Spinal cord (tissue), 10 donors: Measurements from ENCODE around the gene RNASE8. TPM values are rescaled to one million over a fixed set of nuclear protein-coding genes. Genes with fewer than 3 reads are reported as not detected.

Source experiments
- DNase-seq, 6 donors: peaks; one replicate each; pipeline versions ENCODE4 v3.0.0 to v3.0.0-alpha.2; 2013 to 2015; ENCODE audit warnings: low spot score in 6 of 6, low read depth in 4 of 6
- H3K27ac ChIP-seq: one replicate; pipeline ENCODE4 v1.5.1; 2013; ENCODE audit warnings: low read depth, low read length, control low read depth
- H3K27me3 ChIP-seq: one replicate; pipeline ENCODE4 v1.6.1; 2013; ENCODE audit warnings: low read length; ENCODE audit not compliant: control insufficient read depth, insufficient read depth
- H3K36me3 ChIP-seq: one replicate; pipeline ENCODE4 v1.6.1; 2013; ENCODE audit warnings: low read length; ENCODE audit not compliant: control insufficient read depth, insufficient read depth
- H3K4me1 ChIP-seq: one replicate; pipeline ENCODE4 v1.6.1; 2013; ENCODE audit warnings: low read length; ENCODE audit not compliant: control insufficient read depth, insufficient read depth
- H3K4me3 ChIP-seq: one replicate; pipeline ENCODE4 v1.5.1; 2013; ENCODE audit warnings: low read depth, low read length, control low read depth
- H3K9me3 ChIP-seq: one replicate; pipeline ENCODE4 v1.6.1; 2013; ENCODE audit warnings: low read length; ENCODE audit not compliant: control insufficient read depth, insufficient read depth
- whole genome bisulfite sequencing: methylation state at CpG from one replicate; pipeline ENCODE4 v1.1.5; 2013; ENCODE audit warnings: missing lambda C conversion rate; ENCODE audit not compliant: insufficient coverage; 5-methylcytosine and 5-hydroxymethylcytosine counted together
- polyA plus RNA-seq, 2 donors: library from polyadenylated mRNA; unstranded; fragments of 120-200 nt; gene quantifications; one replicate each; pipeline ENCODE4 v1.2.1, GENCODE V29; 2013; ENCODE audit not compliant: insufficient read length in 2 of 2
- total RNA-seq, 2 donors: library from RNA; depleted of rRNA in 1 of 2; stranded (reverse); fragments of 120-200 nt in 1 of 2; fragments of >200 nt in 1 of 2; gene quantifications; one replicate each; pipeline versions ENCODE4 v1.2.3 to v1.2.4, GENCODE V29; 2013 to 2014
- donor health status: healthy.

RNASE8 gene
- total and polyA plus RNA-seq, 4 donors, result not detected

DNA sequence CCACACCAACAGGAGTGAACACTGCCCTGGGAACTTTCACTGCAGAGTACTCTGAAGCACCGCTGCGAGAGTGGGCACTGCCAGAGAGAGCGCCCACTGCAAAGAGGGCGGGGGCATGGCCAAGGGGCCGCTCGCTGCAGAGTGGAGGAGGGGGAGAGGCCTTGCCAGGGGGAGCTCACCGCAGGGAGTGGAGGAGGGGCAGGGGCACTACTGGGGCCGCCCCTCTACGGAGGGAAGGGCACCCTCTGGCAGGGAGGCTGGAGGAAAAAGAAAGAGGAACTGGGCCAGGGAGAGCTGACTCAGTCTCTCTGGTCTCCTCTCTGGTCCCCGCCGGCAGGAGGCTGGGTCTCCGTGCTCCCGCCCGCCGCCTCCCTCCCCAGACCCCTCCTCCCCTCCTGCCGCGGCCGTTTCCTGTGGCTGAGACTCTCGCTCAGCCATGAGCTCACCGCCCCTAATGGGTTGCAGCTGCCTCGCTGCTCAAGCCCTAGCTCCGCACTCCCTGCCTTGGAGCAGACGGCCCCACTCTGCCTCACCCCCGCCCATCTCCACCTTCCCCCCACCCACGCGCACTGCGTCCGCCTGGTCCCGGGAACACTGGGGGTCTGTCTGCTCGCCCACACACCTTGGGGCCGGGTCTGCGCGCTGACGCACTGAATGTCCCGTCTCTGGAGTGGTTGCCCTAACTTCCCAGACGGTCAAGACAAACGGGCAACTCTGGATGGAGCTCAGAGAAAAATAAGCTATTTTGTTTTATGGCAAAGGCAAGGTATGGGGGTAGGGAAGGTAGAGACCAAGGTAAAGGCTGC is 13.8 kb downstream of the RNASE8 start:
- Histone ChIP-seq H3K27me3 (no peaks in the 10 kb centered on the region), H3K36me3 (peaks cover 37% of the 10 kb centered on the region), H3K4me3 (peak overlapping the region; percentile 89), H3K9me3 (no peaks in the 10 kb centered on the region), H3K4me1 (peaks cover 60% of the 10 kb centered on the region), H3K27ac (peak overlapping the region; percentile 97)
- peak in 4 of 6 donors; percentile 57 to 95 (median 82) for DNase-seq
- under 1% methylated on average over 31 of the region's 37 CpGs for WGBS

DNA sequence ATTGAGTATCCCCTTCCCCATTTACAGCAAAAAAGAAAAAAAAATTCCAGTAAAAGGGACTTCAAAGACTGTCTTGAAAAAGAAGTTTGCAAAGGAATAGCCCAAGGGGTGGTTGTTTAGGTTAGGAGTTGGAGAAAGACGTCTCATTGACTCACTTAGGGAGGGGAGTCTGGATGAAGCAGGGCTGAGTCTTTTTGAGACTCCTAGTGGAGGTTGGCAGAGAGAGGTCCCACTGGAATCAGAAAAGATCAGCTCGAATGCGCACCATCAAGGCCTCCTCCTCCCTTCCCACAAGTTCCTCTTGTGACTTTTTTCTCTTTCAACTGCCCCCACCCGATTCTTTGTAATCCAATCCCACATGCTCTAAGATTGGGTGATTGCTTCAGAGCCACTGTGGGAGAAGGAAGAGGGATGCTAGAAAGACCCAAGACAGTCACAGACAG is 14.4 kb downstream of the RNASE8 start:
- WGBS, result 11% methylated on average over 1 of the region's 4 CpGs
- Histone ChIP-seq H3K9me3 (no peaks in the 10 kb centered on the region), H3K4me3 (peak overlapping the region; percentile 89), H3K27me3 (no peaks in the 10 kb centered on the region), H3K27ac (peak overlapping the region; percentile 97), H3K36me3 (peaks cover 44% of the 10 kb centered on the region), H3K4me1 (peaks cover 60% of the 10 kb centered on the region)
- DNase-seq, result peak in 1 of 6 donors; percentile 52

DNA sequence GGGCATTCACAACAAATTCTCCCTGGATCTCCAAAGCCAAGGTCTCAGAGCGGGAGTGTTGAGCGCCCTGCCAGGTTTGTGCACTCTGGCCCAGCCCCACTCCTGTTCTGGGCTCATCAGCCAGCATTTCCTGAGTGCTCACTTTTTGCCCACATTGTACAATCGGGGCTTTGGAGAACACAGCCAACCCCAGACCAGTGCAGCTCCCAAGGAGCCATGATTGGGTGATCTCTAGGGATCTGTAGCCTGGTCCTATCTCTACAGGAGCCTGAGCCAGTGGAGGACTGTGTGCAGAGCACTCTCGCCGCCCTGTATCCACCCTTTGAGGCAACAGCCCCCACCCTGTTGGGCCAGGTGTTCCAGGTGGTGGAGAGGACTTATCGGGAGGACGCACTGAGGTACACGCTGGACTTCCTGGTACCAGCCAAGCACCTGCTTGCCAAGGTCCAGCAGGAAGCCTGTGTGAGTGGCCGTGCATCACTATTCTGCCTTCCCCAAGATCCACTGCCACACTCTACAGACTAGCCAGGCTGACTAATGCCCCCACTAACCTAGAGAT is 15.2 kb downstream of the RNASE8 start:
- H3K4me3 ChIP-seq, result no peak overlapping the region
- H3K27ac ChIP-seq, result peak overlapping the region; percentile 97
- H3K4me1 ChIP-seq, result peaks cover 60% of the 10 kb centered on the region
- H3K9me3 ChIP-seq, result no peaks in the 10 kb centered on the region
- WGBS, result 91% methylated on average over 9 of the region's 9 CpGs
- no peak for DNase-seq
- H3K36me3 ChIP-seq, result peaks cover 51% of the 10 kb centered on the region
- H3K27me3 ChIP-seq, result no peaks in the 10 kb centered on the region

- no peak overlapping the region for H3K27ac ChIP-seq
- no peaks in the 10 kb centered on the region for H3K27me3 ChIP-seq
- no peak overlapping the region for H3K4me3 ChIP-seq
- H3K36me3 ChIP-seq, result peaks cover 61% of the 10 kb centered on the region
- WGBS, result 90% methylated on average over 9 of the region's 9 CpGs
- no peak for DNase-seq
- peaks cover 54% of the 10 kb centered on the region for H3K4me1 ChIP-seq
- no peaks in the 10 kb centered on the region for H3K9me3 ChIP-seq
Observed at GRCh38 chr14:21073921-21074320, 16.3 kb downstream of the RNASE8 start.

GRCh38 chr14:21074398-21075272 is 17.0 kb downstream of the RNASE8 start:
- no peak overlapping the region for H3K4me3 ChIP-seq
- peaks cover 47% of the 10 kb centered on the region for H3K4me1 ChIP-seq
- 89% methylated on average over 25 of the region's 26 CpGs for WGBS
- no peaks in the 10 kb centered on the region for H3K9me3 ChIP-seq
- H3K27ac ChIP-seq, result no peak overlapping the region
- no peaks in the 10 kb centered on the region for H3K27me3 ChIP-seq
- H3K36me3 ChIP-seq, result peaks cover 68% of the 10 kb centered on the region
- DNase-seq, result no peak

DNA sequence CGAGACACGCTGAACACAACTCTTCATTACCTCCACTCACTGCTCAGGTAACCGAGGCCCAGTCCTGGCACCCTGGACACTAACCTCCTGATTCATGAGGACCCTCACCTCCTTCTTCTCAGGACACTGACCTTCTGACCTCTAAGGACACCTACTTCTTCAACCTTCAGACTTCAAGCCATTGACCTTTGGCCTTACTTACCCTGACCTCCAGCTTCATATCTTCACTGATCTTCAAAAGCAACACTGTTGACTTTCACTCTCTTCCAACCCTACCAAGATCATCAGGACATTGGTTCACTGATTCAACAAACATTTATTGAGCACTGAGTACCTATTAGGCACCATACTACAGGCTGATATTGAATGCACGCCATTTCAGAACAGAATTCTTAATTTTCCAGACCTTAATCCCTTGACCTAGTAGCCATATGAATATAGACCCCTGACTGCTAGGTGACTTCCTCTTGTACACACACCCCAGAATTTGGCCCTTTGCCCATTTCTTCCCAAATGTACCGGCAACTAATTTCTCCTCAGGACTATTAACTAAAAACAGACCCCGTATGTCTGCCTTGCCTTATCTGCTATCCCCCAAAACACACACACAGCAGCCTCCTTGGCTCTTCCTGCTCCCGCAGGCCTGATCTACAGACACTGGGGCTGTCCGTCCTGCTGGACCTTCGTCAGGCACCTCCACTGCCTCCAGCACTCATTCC is 18.3 kb downstream of the RNASE8 start:
- DNase-seq, result no peak
- Histone ChIP-seq H3K9me3 (no peaks in the 10 kb centered on the region), H3K27me3 (no peaks in the 10 kb centered on the region), H3K4me3 (no peak overlapping the region), H3K27ac (no peak overlapping the region), H3K36me3 (peaks cover 78% of the 10 kb centered on the region), H3K4me1 (peaks cover 38% of the 10 kb centered on the region)
- WGBS, result 84% methylated on average over 9 of the region's 9 CpGs

GRCh38 chr14:21077672-21078071 is 20.1 kb downstream of the RNASE8 start:
- WGBS, result 70% methylated on average over 1 of the region's 2 CpGs
- Histone ChIP-seq H3K4me1 (peaks cover 26% of the 10 kb centered on the region), H3K27me3 (no peaks in the 10 kb centered on the region), H3K27ac (no peak overlapping the region), H3K4me3 (no peak overlapping the region), H3K9me3 (no peaks in the 10 kb centered on the region), H3K36me3 (peaks cover 94% of the 10 kb centered on the region)
- no peak for DNase-seq

GRCh38 chr14:21078287-21078686 is 20.7 kb downstream of the RNASE8 start:
- Histone ChIP-seq H3K9me3 (no peaks in the 10 kb centered on the region), H3K27me3 (no peaks in the 10 kb centered on the region), H3K27ac (no peak overlapping the region), H3K4me3 (no peak overlapping the region), H3K36me3 (peaks cover 94% of the 10 kb centered on the region), H3K4me1 (peaks cover 21% of the 10 kb centered on the region)
- 90% methylated on average over 3 of the region's 5 CpGs for WGBS
- DNase-seq, result no peak

DNA sequence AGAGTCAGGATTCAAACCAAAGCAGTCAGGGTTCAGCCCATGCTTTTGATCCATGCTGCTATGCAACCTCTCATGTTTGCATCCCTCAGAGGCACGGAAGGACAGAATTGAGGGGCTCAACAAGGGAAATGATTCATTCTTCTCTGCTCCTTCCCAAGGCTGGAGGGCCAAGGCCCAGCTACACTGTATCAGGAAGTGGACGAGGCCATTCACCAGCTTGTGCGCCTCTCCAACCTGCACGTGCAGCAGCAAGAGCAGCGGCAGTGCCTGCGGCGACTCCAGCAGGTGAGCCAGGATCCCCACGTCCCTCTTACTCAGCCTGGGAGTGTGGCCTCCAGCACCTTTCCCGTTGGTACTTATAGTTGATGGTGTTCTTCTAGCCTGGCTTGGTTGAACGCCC is 21.1 kb downstream of the RNASE8 start:
- Histone ChIP-seq H3K4me1 (peaks cover 20% of the 10 kb centered on the region), H3K27me3 (no peaks in the 10 kb centered on the region), H3K4me3 (no peak overlapping the region), H3K27ac (no peak overlapping the region), H3K36me3 (peaks cover 94% of the 10 kb centered on the region), H3K9me3 (no peaks in the 10 kb centered on the region)
- WGBS, result 84% methylated on average over 7 of the region's 10 CpGs
- DNase-seq, result no peak
